Urinary bladder (tissue), 4 donors: ENCODE results near the gene TMCO4. TPM values are rescaled to one million over a fixed set of nuclear protein-coding genes. Genes with fewer than 3 reads are reported as not detected.
"Not testable (repeated sequence)": the region's sequence is repeated elsewhere in the genome, so short reads cannot be mapped to it uniquely, and the experiment has no call there.

Experiments
- DNase-seq: peaks from one replicate; pipeline ENCODE4 v3.0.0-alpha.2; 2015; ENCODE audit errors: extremely low spot score
- H3K27ac ChIP-seq: one replicate; pipeline ENCODE4 v1.5.1; 2013; ENCODE audit warnings: low read depth, mild to moderate bottlenecking, moderate library complexity
- H3K36me3 ChIP-seq: one replicate; pipeline ENCODE4 v1.6.1; 2013; ENCODE audit warnings: mild to moderate bottlenecking, moderate library complexity; ENCODE audit not compliant: insufficient read depth
- H3K4me1 ChIP-seq: one replicate; pipeline ENCODE4 v1.6.1; 2013; ENCODE audit warnings: mild to moderate bottlenecking, moderate library complexity; ENCODE audit not compliant: insufficient read depth
- H3K4me3 ChIP-seq: one replicate; pipeline ENCODE4 v1.5.1; 2013; ENCODE audit warnings: low read depth, low read length
- WGBS: extraction: QIAGEN DNeasy Blood & Tissue Kit; methylation state at CpG from one replicate; pipeline ENCODE4 v1.1.7; 2013; 5-methylcytosine and 5-hydroxymethylcytosine counted together
- polyA plus RNA-seq: library from polyadenylated mRNA; stranded (reverse); fragments of 200-250 nt; gene quantifications from one replicate; pipeline ENCODE4 v1.2.3, GENCODE V29; 2013
- total RNA-seq: library from RNA; depleted of rRNA; stranded (reverse); fragments of >200 nt; gene quantifications from one replicate; pipeline ENCODE4 v1.2.3, GENCODE V29; 2014
- donor health status: healthy with polysubstance abuse.
- donor health status: healthy.

The TMCO4 gene
- total and polyA plus RNA-seq, 2 donors = 12.7 to 19.9 TPM

- H3K27ac ChIP-seq = no peak overlapping the region
- no peak for DNase-seq
- 88% methylated on average over 4 of the region's 4 CpGs for WGBS
- no peak overlapping the region for H3K4me3 ChIP-seq
- no peaks in the 10 kb centered on the region for H3K4me1 ChIP-seq
- H3K36me3 ChIP-seq = no peaks in the 10 kb centered on the region
These were observed 164.1 kb downstream of the TMCO4 start for GRCh38 chr1:19635646-19636045.

GRCh38 chr1:19635064-19635463 lies 164.7 kb downstream of the TMCO4 start:
- H3K36me3 ChIP-seq, H3K4me1 ChIP-seq, H3K27ac ChIP-seq, H3K4me3 ChIP-seq, DNase-seq: not testable (repeated sequence)
- 98% methylated on average over 9 of the region's 9 CpGs for WGBS

- peaks cover 2% of the 10 kb centered on the region for H3K36me3 ChIP-seq
- H3K4me3 ChIP-seq = no peak overlapping the region
- H3K27ac ChIP-seq = no peak overlapping the region
- no peaks in the 10 kb centered on the region for H3K4me1 ChIP-seq
- 93% methylated on average over 2 of the region's 2 CpGs for WGBS
- no peak for DNase-seq
These were observed 166.6 kb downstream of the TMCO4 start for GRCh38 chr1:19633106-19633505.

Other genes with a start within 250 kb of the TMCO4 start
- 59.3 TPM for gene NBL1, start 155.6 kb downstream of the TMCO4 start, total RNA-seq
- 374 TPM for gene NBL1, start 155.6 kb downstream of the TMCO4 start, polyA plus RNA-seq
- gene HTR6, start 135.0 kb downstream of the TMCO4 start, total RNA-seq = not detected
- not detected for gene HTR6, start 135.0 kb downstream of the TMCO4 start, polyA plus RNA-seq
- not detected for gene RNF186, start 15.4 kb upstream of the TMCO4 start, total RNA-seq
- gene RNF186, start 15.4 kb upstream of the TMCO4 start, polyA plus RNA-seq = not detected
- gene OTUD3, start 82.5 kb upstream of the TMCO4 start, total RNA-seq = 11.8 TPM
- gene OTUD3, start 82.5 kb upstream of the TMCO4 start, polyA plus RNA-seq = 3.4 TPM
- gene PLA2G2E, start 123.7 kb upstream of the TMCO4 start, total RNA-seq = not detected
- not detected for gene PLA2G2E, start 123.7 kb upstream of the TMCO4 start, polyA plus RNA-seq
- 0.48 TPM for gene PLA2G2A, start 179.7 kb upstream of the TMCO4 start, total RNA-seq
- gene PLA2G2A, start 179.7 kb upstream of the TMCO4 start, polyA plus RNA-seq = 1,346 TPM